ENCODE results near the gene FAM78A.

DNA sequence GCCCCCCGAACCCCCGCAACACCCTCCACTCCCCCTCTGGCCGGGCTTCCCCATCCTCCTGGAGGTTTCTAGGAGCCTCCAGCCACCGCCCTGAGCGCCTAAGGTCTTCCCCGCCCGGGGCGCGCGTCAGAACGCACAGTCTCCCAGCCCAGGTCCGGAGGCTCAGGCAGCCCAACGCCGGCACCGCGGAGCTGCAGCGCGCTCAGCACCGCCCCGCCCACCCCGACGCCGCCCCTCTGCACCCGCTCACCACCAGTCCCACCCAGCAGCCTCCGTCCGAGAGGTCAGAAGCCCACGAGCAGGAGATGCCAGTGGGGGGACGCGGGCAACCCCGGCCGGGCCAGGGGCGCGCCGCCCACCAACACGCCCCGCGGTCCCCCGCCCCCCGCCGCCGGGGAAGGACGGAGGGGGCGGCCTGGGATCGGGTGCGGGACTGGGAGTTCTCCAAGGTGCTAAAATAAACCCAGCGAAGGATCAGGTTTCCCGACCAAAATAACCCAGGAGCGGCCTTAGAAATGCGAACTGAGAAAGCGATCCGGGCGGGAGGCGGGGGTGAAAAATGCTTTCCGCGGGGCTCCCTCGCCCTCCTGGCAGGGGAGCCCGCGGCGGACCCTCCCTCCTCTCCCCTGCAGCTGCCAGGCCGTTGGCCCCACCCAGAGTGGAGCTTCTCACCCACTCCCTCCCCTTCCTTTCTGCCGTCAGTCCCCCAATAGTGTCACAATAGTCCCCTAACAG, 6.5 kb upstream of the FAM78A start:
- TF ChIP-seq, protein P1, sequence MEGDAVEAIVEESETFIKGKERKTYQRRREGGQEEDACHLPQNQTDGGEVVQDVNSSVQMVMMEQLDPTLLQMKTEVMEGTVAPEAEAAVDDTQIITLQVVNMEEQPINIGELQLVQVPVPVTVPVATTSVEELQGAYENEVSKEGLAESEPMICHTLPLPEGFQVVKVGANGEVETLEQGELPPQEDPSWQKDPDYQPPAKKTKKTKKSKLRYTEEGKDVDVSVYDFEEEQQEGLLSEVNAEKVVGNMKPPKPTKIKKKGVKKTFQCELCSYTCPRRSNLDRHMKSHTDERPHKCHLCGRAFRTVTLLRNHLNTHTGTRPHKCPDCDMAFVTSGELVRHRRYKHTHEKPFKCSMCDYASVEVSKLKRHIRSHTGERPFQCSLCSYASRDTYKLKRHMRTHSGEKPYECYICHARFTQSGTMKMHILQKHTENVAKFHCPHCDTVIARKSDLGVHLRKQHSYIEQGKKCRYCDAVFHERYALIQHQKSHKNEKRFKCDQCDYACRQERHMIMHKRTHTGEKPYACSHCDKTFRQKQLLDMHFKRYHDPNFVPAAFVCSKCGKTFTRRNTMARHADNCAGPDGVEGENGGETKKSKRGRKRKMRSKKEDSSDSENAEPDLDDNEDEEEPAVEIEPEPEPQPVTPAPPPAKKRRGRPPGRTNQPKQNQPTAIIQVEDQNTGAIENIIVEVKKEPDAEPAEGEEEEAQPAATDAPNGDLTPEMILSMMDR (IDR thresholded peaks at IDR 0.05): no peak
- no peak for TF ChIP-seq POLR2A (IDR thresholded peaks at IDR 0.05)
